ENCODE results near the gene AOPEP. TPM values are rescaled to one million over a fixed set of nuclear protein-coding genes. Genes with fewer than 3 reads are reported as not detected.

Gene AOPEP
- total and polyA plus RNA-seq, 2 of the 13 experiments (the other 11 are each of a cell fraction or from before 2014, with no cell fraction given), result 22.2 to 41.6 TPM

DNA sequence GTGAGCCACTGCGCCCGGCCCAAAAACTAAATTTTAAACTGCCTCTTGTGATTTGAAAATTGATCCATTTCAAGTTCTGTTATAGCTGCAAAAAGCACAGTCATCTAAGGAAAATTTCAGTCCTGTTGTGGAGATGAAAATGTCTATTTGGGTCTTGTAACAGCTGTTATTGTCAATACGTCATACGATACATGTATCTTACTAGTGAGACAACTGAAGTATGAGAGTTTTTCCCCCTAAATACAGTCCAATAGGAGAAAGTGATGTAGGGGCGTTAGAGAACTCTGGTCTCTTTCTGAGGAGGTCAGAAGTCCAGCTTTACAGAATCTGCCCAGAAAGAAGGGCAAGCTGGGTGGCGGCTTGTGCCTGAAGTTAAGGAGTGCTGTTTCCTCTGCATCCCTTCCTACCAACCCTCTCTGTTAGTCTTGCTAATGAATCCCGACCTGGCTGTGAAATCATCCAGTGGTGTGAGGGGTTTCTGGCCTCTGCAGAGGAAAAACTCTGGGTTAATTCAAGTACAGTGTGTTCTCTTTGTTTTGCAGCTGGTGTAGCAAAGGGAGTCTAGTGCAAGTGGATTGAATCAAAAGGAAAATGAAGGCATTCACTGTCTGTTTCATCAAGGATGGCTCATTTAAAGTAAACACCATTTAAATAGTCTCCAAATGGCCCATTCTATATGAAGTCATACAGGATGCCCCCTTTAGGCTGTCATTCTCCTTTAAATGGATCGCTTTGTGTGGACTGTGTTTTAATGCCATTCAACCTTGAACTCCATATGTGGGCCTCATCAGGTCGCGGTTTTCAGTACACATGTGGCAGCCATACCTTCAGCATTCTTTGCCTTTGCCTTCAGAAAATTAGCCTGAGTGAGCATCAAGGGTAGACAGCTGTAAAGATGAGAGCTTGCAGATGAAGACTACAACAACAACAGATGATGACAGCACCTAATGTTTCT is 59.0 kb downstream of the AOPEP start (continued):
- TF ChIP-seq GPN1 (CRISPR knock-in tag; IDR thresholded peaks at IDR 0.05; ENCODE audit: borderline replicate concordance) (no peak), SAP130 (CRISPR knock-in tag; IDR thresholded peaks at IDR 0.05; ENCODE audit: low read depth) (peak; percentile 18; the same call in 1 of the 2 replicates), CHD2 (IDR thresholded peaks at IDR 0.05; ENCODE audit: low read depth, low read length) (no peak), ZNF574 (CRISPR knock-in tag; IDR thresholded peaks at IDR 0.05) (no peak), MED1 (CRISPR knock-in tag; IDR thresholded peaks at IDR 0.05) (peak; percentile 36; the same call in 1 of the 2 replicates), ZBTB38 (CRISPR knock-in tag; IDR thresholded peaks at IDR 0.05) (0 out of 2 replicates have a peak, but pooled peaks have one; percentile 37), RAD21 (CRISPR knock-in tag; IDR thresholded peaks at IDR 0.05) (no peak), GFI1 (CRISPR knock-in tag; IDR thresholded peaks at IDR 0.05; ENCODE audit: borderline replicate concordance) (no peak), RCOR2 (CRISPR knock-in tag; IDR thresholded peaks at IDR 0.05) (peak; percentile 17; the same call in 1 of the 2 replicates), SP4 (CRISPR knock-in tag; IDR thresholded peaks at IDR 0.05) (no peak), JDP2 (CRISPR knock-in tag; IDR thresholded peaks at IDR 0.05; ENCODE audit: borderline replicate concordance) (no peak), E2F5 (CRISPR knock-in tag; conservative IDR thresholded peaks at IDR 0.05) (no peak), ZBTB43 (CRISPR knock-in tag; conservative IDR thresholded peaks at IDR 0.05) (0 out of 2 replicates have a peak, but pooled peaks have one; percentile 21), SOX5 (CRISPR knock-in tag; IDR thresholded peaks at IDR 0.05; ENCODE audit: borderline replicate concordance) (peak; percentile 17; the same call in 1 of the 2 replicates), MAFG (CRISPR knock-in tag; IDR thresholded peaks at IDR 0.05) (no peak), SATB2 (CRISPR knock-in tag; IDR thresholded peaks at IDR 0.05) (no peak), FOSL1 (CRISPR knock-in tag; IDR thresholded peaks at IDR 0.05; ENCODE audit: borderline replicate concordance) (no peak)
- TF ChIP-seq, protein P1, sequence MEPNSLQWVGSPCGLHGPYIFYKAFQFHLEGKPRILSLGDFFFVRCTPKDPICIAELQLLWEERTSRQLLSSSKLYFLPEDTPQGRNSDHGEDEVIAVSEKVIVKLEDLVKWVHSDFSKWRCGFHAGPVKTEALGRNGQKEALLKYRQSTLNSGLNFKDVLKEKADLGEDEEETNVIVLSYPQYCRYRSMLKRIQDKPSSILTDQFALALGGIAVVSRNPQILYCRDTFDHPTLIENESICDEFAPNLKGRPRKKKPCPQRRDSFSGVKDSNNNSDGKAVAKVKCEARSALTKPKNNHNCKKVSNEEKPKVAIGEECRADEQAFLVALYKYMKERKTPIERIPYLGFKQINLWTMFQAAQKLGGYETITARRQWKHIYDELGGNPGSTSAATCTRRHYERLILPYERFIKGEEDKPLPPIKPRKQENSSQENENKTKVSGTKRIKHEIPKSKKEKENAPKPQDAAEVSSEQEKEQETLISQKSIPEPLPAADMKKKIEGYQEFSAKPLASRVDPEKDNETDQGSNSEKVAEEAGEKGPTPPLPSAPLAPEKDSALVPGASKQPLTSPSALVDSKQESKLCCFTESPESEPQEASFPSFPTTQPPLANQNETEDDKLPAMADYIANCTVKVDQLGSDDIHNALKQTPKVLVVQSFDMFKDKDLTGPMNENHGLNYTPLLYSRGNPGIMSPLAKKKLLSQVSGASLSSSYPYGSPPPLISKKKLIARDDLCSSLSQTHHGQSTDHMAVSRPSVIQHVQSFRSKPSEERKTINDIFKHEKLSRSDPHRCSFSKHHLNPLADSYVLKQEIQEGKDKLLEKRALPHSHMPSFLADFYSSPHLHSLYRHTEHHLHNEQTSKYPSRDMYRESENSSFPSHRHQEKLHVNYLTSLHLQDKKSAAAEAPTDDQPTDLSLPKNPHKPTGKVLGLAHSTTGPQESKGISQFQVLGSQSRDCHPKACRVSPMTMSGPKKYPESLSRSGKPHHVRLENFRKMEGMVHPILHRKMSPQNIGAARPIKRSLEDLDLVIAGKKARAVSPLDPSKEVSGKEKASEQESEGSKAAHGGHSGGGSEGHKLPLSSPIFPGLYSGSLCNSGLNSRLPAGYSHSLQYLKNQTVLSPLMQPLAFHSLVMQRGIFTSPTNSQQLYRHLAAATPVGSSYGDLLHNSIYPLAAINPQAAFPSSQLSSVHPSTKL (CRISPR knock-in tag; IDR thresholded peaks at IDR 0.05), result peak; percentile 43; the same call in 1 of the 2 replicates
